ENCODE measurements around the gene CRTC3.

CRTC3 gene

DNA sequence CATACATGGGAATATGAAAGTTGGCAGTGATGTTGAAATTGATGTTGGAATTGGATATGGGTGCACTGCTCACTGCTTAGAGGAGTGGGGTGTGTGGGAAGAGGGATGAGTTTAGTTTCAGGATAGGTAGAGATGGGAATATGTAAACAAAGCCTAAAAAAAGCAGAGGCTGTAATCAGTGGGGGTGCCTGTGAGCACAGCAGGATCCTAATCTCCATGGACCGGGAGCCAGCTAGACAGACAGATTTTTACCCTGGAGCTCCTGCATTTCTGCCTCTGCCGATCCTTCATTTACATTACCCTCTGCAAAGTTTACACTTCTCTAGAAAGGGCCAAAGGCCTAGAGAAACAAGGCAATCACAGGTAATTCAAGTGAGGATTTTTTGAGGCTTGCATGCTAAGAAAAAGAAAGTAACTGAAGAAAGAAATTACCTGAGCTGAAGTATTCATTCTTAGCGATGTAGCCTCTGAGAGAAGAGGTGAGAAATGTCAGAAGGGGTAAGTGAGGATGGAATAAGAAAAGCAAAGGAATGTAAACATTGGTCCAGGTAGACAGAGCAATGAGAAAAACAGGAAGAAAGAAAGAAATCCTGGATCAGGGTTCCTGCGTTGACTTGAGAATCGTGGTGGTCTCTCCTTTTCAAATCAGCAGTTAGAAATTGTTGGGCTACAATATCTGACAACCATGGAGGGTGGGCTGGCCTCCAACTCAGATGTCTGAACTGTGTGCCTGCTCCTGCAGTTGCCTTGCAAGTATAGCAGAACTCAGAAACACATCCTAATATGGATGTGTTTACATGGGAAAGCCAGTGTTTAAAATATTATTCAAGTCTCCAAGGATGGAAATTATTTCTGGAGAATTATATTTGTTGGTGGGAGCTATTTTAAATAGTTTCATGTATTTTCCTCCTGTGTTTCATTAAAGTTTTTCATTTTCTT is 79.8 kb downstream of the CRTC3 start:
- TF ChIP-seq, protein P1, sequence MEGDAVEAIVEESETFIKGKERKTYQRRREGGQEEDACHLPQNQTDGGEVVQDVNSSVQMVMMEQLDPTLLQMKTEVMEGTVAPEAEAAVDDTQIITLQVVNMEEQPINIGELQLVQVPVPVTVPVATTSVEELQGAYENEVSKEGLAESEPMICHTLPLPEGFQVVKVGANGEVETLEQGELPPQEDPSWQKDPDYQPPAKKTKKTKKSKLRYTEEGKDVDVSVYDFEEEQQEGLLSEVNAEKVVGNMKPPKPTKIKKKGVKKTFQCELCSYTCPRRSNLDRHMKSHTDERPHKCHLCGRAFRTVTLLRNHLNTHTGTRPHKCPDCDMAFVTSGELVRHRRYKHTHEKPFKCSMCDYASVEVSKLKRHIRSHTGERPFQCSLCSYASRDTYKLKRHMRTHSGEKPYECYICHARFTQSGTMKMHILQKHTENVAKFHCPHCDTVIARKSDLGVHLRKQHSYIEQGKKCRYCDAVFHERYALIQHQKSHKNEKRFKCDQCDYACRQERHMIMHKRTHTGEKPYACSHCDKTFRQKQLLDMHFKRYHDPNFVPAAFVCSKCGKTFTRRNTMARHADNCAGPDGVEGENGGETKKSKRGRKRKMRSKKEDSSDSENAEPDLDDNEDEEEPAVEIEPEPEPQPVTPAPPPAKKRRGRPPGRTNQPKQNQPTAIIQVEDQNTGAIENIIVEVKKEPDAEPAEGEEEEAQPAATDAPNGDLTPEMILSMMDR (IDR thresholded peaks at IDR 0.05): no peak

DNA sequence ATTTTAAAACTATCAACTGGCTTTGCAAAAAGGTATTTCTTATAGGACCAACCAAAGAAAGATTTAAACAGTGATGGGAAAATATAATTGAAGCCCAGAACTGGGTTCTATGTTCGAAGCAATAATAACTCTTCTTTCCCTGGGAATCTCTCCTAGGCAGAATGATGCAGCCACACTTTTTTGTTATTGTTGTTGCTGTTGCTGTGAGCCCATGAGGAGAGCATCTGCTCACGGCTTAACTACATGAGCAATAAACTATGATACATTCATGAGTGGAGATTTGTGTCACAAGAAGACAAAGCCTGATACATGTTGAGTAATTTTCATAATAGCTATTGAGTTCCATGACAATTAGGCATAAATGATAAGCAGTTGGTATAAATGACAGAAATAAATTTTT is 80.5 kb downstream of the CRTC3 start:
- TF ChIP-seq, protein P1 (IDR thresholded peaks at IDR 0.05): no peak

DNA sequence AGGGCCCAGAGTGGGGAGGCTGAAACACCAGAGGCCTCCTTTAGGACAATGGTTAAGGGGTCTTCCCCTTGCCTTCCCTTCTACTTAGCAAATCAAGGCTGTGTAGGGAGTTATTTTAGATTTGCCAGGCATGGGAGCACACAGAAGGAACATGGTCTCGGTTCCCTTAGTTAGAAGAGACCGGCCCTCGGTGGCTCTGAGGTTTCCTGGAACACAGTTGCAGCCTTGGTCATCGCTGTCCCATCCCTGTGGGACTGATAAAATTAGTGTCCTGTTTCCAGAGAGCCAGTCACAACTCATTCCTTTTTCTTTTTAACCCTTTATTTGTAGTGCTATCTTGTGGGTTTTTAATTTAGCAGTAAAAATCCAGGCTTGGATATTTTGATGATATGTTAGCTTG is 81.4 kb downstream of the CRTC3 start:
- TF ChIP-seq, protein P1 (IDR thresholded peaks at IDR 0.05): no peak

DNA sequence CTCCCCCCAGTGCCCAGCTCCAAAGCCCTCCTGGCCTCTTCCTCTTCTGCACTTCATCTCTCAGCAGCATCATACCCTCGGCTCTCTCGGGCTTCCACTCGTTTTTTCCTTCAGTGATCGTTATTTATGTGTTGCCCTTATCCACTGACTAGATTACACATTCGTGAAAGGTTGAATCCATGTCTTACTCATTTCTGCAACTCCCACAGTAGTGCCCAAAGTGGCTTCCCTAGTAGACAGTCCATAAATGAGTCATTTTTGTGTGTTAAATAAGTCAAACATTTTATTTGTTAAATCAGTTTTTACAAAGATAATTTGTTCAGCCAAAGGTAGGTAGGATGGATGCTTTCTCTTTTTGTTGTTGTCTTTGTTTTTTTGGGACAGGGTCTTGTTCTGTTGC is 87.4 kb downstream of the CRTC3 start:
- TF ChIP-seq, protein P1 (IDR thresholded peaks at IDR 0.05): no peak

DNA sequence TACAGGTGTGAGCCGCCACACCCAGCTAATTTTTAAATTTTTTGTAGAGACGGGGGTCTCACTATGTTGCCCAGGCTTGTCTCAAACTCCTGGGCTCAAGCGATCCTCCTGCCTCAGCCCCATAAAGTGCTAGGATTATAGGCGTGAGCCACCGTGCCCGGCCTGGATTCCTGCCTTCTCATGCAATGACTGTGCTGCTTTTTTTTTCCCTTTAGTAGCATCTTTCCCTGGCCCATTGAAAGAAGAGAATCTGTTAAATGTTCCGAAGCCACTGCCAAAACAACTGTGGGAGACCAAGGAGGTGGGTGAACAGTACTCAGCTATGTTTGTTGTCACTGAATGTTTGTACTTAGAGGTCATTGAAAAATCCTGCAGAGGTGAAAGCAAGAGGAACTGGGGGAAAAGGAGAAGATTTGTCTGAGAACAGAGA is 88.0 kb downstream of the CRTC3 start:
- TF ChIP-seq, protein P1 (IDR thresholded peaks at IDR 0.05): no peak

DNA sequence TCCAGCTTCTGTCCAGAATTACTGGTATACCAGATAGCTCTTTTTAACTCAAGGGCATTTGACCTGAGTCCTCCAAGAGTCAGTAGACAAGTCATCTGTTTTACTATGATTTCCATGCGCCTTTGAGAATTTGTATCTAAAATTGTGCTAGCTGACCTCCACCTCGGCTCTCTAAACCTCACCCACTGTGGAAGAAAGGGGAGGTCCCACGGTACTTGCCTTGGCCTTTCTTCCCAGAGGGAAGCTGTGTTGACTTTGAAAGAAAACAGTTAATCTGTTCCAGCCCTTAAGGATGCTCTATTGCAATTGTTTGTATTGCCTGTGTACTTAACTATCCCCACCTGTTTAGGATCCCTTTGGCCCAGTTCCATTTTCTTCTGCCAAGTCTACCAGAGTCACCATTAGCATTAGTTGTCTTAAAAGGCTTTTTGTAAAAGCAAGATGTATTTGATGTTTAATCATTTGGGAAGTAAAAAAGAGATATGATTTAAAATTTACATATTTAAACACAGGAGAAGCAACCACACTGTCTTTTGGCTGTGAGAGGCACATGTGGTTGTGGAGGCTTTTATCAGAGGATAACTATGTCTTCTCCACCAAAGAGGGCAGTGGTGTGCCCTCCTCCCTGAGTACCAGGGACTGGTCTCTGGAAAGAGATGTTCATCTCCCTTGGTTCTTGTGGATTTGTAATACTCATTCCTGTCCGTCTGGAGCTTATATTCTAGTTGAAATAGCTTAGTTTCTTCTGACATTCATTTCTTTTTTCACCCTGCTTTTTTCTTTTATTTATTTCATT is 88.8 kb downstream of the CRTC3 start:
- TF ChIP-seq, protein P1 (IDR thresholded peaks at IDR 0.05): no peak

DNA sequence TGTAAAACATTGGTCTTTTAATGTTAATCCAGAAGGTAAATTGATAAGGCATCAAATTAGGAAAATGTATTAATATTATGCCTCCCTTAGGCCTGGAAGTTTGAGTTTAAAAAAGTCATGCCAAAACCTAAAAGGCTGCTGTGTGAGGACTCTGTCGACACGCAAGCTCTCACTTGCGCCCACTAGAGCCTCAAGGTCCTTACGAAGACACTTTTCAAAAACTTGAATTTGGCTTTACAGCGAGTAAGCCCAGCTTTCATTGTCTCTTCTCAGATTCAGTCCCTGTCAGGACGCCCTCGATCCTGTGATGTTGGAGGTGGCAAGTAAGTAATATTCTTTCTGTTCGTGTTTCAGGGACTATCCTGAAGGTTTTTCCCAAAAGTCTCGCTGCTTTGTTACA is 89.7 kb downstream of the CRTC3 start:
- TF ChIP-seq, protein P1 (IDR thresholded peaks at IDR 0.05): no peak

Data from LNCAP (cell line).